ENCODE results near the gene ADM.

The ADM gene

DNA sequence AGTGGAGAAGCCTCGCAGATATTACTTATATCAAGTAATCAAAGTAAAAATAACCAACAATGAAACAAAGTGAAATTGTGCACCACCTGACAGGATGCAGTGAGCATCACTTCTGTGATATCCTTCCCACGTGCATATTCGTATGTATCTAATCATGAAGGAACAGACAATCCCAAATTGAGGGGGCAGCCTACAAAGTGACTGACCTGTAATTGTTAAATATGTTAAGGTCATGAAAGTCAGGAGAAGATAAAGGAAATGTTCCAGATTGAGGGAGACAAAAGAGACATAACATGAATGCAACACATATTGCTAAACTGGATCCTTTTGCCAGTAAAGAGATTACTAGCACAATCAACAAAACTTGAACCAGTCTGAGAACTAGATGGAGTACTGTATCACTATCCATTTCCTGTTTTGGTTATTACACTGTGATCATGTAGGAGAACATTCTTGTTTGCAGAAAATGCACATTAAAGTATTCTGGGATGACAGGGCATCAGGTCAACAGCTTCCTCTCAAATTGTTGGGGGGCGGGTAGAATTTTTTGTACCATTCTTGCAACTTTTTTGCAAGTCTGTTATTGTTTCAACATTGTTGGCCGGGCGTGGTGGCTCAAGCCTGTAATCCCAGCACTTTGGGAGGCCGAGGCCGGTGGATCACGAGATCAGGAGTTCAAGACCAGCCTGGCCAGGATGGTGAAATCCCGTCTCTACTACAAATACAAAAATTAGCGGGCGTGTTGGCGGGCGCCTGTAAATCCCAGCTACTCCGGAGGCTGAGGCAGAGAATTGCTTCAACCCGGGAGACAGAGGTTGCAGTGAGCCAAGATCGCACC, 12.9 kb upstream of the ADM start:
- DNase-seq (ENCODE audit: low spot score): no peak

DNA sequence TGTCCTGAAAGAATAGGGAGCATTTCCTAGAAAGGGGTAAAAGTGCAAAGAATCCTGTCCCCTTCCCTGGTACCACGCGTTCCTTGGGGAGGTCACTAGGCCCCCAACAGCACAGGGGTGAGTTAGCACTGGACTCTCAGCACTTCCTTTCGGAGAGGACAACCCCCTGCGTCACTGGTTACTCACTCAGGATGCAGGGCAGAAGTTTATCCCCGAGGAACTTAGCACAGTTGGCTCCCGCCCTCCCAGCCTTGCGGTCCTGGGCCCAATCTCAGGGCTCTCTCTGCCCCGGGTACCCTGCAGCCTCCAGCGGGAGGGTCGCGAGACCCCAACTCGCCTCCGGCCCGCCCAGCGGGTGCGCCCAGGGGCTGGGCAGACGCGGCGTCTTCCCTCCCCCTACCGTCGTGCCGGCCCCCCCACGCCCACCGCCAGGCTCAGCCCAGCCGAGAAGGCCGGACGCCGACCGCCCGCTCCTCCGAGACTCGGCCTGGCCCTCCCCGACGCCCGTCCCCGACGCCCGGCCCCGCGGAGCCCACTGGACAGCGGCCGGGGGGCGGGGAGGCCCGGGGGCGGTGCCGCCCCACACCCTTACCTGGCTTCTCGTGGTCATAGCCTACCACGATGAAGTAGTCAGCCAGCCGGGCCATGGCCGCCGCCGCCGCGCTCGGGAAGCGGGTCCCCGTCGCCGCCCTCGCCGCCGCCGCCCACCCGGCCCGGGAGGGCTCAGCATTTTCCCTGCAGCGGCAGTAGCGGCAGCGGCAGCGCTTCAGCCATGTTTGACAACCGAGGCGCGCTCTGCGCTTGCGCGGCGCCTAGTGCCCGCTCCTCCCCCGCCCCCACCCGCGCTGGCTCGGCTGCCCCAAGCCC, 11.2 kb upstream of the ADM start, which contains the start of gene SBF2:
Gene SBF2 (minus strand): TSS at position 797 of the 867 bp plus-strand sequence. CDS start 150 bp downstream, at position 647.
- DNase-seq (ENCODE audit: low spot score): peak; percentile 92

DNA sequence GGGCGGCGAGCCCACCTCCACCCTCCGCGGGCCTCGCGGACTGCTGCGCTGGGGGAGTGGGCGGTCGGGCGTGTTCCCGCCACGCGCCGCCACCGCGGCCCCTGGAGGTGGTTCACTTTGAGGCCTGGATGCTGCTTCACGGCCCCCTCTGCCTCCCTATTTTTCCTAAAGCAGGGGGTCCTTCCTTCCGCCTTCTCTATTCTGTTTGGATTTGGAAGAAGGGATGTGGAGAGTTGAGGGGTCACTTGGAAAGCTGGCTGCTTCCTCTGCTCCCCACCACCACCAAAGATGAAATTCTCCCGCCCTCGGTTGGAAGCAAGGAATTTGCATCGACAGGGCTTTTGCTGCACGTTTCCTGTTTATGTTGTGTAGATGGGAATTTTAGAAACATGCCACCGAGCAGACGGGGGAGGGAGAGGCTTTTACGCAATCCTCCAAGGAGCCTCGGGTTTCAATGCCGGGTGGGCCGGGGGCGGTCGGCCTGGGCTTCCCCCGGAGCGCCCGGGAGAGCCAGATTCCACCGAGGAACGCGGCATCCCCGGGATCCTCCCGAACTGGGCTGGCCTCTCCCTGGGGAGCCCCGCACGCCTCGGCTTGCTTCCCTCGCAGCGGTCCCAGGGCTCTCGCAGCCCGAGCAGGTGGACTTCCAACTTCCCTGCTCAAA, 10.5 kb upstream of the ADM start:
- peak; percentile 65 for DNase-seq (ENCODE audit: low spot score)

GRCh38 chr11:10295064-10295901, 9.6 kb upstream of the ADM start:
- no peak for DNase-seq (ENCODE audit: low spot score)

DNA sequence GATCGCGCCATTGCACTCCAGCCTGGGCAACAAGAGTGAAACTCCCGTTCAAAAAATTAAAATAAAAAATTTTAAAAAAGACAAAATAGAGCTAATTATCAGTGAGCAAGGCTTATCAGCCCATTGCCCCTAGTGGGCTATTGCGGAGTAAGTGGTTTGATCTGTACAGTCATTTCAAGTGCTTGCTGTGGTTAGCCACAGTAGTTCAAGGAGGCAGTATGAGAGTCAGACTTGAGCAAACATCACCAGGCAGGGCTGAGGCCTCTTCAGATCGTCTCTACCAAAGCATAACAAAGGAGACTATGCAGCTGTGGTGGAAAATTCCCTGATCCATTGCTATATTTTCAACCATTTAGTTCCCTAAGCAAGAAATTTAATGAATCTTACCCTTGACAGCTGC, 6.5 kb upstream of the ADM start:
- peak; percentile 47 for DNase-seq (ENCODE audit: low spot score)

DNA sequence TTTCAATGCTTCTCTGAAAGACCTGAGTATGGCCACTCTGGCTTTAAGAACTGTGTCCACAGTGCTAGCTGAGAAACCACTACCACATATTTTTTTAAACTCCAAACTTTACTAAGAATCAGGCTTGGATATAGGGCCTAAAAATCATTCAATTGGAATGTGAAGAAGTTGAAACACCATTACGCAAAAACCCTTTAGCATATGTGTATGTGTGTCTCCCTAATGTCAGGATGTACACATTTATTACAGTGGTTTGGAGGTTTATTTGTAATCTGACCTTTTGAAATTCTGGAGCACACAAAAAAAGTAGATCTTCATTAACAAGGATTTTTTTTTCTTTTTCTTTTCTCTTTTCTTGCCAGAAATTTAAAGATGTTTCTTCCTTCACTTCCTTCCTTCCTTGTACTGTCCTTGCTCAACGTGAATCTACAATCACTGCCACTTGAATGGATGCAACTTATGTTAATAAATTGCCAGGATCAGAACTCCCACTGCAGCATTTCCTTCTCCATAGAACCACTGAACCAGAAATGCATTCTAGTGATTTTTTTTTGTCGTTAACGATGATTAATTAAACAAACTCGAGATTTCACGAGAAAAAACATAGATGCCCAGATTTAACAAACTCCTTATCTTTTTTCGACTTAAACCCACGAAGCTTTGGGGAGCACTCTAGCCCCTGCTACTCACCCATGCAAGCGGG, 3.1 kb upstream of the ADM start:
- no peak for DNase-seq (ENCODE audit: low spot score)

- no peak for DNase-seq (ENCODE audit: low spot score)
Observed at GRCh38 chr11:10302359-10302743, 2.5 kb upstream of the ADM start.

DNA sequence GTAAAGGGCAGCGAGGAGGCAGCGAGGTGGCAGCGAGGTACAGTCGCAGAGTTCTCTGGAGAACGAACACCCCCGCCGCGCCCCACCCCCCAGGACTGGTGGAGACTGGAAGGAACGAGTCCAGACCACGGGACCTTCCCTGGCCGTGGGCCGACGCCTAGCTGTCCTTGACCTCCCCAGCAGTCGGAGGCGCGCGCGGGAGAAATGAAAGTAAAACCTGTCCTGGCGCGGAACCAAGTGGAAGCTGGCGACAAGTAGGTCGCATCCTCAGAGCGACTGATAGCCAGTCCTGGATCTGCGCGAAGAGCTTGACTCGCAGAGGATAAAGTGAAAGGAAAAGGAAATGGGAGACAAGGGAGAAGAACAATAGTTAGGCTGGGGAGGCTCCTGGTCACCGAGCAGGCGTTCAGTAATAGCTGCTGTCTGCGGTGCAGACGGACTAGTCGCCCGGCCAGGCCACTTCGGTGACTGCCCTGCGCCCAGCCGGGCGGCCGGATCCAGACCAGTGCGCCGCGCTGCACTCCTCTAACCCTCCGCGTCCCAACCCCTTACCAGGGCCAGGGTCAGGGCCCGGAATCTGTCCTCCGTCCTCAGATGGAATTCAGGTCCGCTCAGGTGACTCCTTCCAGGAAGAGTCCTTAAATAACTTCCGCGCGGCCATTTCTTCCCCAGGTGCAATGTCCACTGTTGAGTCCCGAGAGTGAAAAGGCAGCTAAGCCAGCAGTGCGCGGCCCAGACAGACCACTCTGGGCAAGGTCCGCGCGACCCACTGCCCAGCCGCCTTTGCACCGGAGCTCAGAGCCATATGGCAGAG, 1.9 kb upstream of the ADM start:
- peak; percentile 67 for DNase-seq (ENCODE audit: low spot score)

GRCh38 chr11:10303558-10304363, 1.1 kb upstream of the ADM start:
- peak; percentile 69 for DNase-seq (ENCODE audit: low spot score)

- DNase-seq (ENCODE audit: low spot score): peak; percentile 26
Observed at GRCh38 chr11:10305262-10305963, 540 bp downstream of the ADM start.

DNA sequence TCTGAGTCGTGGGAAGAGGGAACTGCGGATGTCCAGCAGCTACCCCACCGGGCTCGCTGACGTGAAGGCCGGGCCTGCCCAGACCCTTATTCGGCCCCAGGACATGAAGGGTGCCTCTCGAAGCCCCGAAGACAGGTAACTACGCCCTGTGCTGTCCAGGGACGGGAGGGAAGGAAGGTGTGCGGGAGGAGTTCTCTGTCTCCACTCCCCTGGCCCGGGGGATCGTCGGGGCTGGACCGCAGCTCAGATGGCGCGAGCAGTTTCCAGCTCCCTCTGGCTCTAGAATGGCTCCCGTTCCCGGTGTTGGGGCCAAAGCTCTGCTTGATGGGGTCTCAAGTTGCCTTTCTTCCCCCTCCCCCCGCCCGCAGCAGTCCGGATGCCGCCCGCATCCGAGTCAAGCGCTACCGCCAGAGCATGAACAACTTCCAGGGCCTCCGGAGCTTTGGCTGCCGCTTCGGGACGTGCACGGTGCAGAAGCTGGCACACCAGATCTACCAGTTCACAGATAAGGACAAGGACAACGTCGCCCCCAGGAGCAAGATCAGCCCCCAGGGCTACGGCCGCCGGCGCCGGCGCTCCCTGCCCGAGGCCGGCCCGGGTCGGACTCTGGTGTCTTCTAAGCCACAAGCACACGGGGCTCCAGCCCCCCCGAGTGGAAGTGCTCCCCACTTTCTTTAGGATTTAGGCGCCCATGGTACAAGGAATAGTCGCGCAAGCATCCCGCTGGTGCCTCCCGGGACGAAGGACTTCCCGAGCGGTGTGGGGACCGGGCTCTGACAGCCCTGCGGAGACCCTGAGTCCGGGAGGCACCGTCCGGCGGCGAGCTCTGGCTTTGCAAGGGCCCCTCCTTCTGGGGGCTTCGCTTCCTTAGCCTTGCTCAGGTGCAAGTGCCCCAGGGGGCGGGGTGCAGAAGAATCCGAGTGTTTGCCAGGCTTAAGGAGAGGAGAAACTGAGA, 1.4 kb downstream of the ADM start:
- no peak for DNase-seq (ENCODE audit: low spot score)

GRCh38 chr11:10307022-10307399, 2.1 kb downstream of the ADM start:
- no peak for DNase-seq (ENCODE audit: low spot score)

- DNase-seq (ENCODE audit: low spot score): peak; percentile 81
Observed at GRCh38 chr11:10307400-10308200, 2.7 kb downstream of the ADM start.

GRCh38 chr11:10308201-10308954, 3.5 kb downstream of the ADM start:
- no peak for DNase-seq (ENCODE audit: low spot score)

DNA sequence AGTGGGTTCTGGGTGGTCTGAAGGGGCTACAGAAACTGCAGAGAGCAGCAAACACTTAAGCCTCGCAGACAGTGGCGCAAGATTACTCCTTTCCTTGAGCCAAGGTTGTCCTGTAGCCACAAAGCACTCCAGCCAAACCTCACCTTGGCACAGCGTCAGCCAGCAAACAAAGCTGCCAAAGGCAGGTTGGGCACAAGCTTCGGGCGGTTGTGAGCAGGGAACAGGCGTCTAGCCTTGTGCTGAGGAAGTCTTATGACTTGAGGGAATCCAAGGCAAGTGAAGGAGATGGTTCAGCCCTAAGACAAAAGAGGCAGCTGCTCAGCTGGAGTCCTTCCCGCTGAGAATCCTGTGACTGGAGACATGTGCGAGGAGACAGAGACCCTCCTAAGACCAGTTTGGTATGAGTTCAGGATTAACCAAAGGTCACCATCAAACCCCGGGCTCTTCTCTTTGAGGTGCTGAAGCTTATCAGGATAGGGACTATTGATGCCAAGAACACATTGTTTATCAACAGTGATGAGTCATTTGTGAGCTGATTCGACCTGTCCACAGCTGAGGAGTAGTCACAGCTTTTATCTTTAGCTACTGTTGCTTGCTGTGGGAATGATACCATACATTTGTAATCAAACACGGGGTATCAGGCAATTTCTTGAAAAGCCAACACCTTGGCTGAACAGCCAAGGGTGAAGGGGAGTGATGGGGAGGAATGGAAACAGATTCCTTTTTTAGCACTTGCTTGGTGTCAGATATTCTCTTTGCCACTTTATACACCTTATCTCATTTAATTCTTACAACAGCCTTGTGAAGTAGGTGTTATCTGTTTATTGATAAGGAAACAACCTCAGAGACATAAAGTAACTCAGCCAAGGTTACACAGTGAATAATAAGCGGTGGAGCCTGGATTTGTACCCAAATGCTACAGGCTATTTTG, 4.6 kb downstream of the ADM start:
- peak; percentile 67 for DNase-seq (ENCODE audit: low spot score)

Data from AG20443 (cell line).